Fibroblast of the conjunctiva (primary cell): ENCODE measurements around the gene CALN1.

Experiments used
- DNase-seq: peaks from one replicate; pipeline ENCODE4 v3.0.0-alpha.2; 2010; ENCODE audit warnings: low read depth

Gene CALN1

DNA sequence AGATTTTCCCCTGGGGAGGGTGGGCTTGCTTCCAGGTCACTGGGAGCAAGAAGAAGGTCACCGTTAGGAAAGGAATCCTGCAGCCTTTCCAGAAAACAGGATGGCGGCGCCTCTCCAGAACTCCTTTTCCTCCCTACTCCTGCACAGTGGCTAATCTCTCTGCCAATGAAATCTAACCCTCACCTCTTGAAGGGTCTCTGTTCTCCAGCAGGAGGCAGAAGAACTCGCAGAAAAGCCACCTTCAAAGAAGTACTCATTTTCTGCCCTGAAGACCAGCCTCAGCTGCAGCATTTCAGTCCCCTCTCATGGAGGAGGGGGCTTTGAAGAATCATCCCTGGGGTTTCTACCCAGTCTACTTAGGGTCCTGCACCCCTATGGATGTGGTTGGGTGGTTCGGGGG lies 626.9 kb downstream of the CALN1 start:
- no peak for DNase-seq

- DNase-seq, result no peak
Measured at GRCh38 chr7:71784781-71785180, 627.4 kb downstream of the CALN1 start.

DNA sequence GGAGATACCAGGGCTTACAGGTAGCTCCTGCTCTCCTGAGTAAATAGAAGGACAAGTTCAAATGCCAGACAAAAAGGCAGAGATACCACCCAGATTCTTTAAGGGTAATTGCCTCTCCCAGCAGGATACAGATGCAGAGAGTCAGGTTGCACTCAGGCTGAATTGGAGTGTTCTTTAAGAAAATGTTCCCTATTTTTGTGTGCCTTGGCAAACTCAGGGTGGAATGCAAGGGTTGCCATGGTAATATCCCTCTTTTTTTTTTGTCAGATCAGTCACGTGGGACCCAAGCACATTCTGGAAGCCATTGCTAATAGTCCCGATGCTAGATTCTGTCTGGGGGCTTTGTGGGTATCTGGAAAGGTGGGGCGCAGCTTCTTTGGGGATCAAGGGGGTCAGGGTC lies 628.0 kb downstream of the CALN1 start:
- DNase-seq, result no peak

- no peak for DNase-seq
Measured at GRCh38 chr7:71783779-71784178, 628.4 kb downstream of the CALN1 start.

DNA sequence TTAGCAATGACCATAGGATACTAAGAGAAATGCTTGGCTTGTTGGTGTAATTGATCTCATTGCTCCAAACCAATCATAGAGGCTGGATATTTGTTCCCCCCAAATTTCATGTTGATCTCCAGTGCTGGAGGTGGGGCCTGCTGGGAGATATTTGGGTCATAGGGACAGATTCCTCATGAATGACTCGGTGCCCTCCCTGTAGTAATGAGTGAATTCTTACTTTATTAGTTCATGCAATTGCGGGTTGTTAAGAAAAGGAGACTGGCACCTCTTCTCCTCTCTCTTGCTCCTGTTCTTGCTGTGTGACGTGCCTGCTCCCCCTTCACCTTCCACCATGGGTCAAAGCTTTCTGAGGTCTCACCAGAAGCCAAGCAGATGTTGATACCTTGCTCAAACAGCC lies 630.1 kb downstream of the CALN1 start:
- DNase-seq, result no peak

GRCh38 chr7:71780282-71780681 lies 631.9 kb downstream of the CALN1 start:
- DNase-seq, result no peak

DNA sequence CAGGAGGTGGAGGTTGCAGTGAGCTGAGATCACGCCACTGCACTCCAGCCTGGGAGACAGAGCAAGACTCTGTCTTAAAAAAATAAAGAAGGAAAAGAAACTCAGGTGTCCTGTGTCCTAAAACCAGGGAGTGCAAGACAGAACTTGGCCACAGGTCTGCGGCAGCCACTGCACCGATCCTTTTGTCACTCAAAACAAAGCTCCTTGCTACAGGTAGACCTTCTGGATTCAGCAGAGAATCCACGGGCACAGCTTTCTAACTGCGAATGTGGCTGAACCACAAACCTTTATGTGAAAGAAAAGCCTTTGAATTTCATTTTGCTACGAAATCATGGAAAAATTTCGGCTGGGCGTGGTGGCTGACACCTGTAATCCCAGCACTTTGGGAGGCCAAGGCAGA lies 634.9 kb downstream of the CALN1 start:
- no peak for DNase-seq

DNA sequence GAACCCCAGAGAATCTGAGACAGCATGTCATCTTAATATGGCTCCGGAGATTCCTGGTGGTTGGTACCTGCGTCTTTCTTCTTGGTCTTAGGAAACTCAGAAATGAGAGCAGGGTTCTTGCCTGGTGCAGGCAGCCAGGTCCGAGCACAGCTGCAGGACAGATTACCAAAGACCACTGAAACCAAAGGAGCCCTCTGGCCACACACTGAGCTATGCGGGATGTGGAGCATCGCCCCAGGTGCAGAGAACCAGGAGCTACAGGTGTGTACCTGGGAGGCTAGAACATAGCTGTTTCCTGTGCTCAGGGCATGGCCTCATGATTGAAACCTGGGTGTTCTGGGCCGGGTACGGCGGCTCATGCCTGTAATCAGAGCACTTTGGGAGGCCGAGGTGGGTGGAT lies 635.4 kb downstream of the CALN1 start:
- DNase-seq, result no peak

DNA sequence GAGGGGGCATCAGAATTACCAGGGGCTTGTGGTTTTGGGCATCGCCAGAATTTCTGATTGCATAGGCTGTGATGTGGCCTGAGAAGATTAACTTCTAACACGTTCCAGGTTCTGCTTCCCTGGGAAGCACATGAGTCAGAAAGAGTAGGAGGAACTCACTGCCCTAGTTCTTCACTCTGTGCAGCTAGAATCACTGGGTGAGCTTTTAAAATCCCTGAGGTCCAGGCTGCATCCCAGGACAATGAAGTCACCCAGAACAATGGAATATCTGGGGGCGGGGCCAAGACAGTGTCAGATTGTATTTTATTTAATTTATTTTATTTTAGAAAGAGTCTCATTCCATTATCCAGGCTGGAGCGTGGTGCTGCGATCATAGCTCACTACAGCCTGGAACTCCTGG lies 636.5 kb downstream of the CALN1 start:
- DNase-seq, result no peak

GRCh38 chr7:71772779-71773178 lies 639.4 kb downstream of the CALN1 start:
- no peak for DNase-seq

GRCh38 chr7:71770269-71770907 lies 641.8 kb downstream of the CALN1 start:
- DNase-seq, result no peak

- no peak for DNase-seq
Measured at GRCh38 chr7:71769326-71769725, 642.8 kb downstream of the CALN1 start.

GRCh38 chr7:71768450-71768849 lies 643.7 kb downstream of the CALN1 start:
- DNase-seq, result no peak

DNA sequence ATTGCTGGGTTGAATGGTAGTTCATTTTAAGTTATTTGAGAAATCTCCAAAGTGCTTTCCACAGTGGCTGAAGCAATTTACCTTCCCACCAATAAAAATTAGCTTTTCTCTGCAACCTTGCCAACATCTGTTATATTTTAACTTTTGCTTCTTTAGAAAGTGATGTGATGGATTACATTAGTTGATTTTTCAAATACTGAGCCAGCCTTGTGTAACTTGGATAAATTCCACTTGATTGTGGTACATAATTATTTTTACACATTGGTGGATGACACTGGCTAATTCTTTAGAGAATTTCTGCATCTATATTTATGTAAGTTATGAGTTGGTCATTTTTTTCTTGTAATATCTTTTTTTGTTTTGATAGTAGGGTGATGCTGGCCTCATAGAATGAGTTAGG lies 646.1 kb downstream of the CALN1 start:
- no peak for DNase-seq

- DNase-seq, result no peak
Measured at GRCh38 chr7:71761336-71761735, 650.8 kb downstream of the CALN1 start.

DNA sequence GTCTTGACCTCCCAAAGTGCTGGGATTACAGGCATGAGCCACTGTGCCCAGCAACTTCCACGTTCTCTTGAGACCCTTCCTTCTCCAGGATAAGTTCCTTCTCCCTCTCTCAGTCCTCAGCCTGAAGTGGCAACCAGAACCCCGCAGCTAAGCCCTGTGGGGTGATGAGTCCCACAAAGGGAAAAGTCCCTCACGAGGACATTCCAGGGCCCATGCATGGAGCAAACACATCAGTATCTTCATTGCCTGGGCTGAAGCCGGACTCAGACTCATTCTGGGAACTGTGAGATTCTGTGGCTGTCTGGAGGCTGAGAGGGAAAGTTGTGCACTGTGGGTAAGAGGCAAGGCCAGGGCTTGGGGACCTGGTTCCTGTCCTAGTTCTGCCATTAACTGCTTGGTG lies 657.3 kb downstream of the CALN1 start:
- no peak for DNase-seq

- DNase-seq, result no peak
Measured at GRCh38 chr7:71753956-71754664, 658.0 kb downstream of the CALN1 start.

DNA sequence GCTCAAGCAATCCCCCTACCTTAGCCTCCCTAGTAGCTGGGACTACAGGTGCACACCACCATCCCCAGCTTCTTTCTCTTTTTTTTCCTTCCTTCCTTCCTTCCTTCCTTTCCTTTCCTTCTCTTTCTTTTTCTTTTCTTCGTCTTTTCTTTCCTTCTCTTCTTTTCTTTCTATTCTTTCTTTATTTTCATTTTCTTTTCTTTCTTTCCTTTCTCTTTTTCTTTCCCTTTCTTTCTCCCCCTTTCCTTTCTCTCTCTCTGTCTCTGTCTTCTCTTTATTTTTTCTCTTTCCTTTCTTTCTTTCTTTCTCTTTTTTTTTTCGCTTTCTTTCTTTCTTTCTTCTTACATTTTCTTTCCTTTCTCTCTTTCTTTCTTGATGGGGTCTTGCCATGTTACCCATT lies 658.9 kb downstream of the CALN1 start:
- no peak for DNase-seq

GRCh38 chr7:71752171-71752935 lies 659.8 kb downstream of the CALN1 start:
- no peak for DNase-seq

- DNase-seq, result no peak
Measured at GRCh38 chr7:71750290-71750689, 661.8 kb downstream of the CALN1 start.

DNA sequence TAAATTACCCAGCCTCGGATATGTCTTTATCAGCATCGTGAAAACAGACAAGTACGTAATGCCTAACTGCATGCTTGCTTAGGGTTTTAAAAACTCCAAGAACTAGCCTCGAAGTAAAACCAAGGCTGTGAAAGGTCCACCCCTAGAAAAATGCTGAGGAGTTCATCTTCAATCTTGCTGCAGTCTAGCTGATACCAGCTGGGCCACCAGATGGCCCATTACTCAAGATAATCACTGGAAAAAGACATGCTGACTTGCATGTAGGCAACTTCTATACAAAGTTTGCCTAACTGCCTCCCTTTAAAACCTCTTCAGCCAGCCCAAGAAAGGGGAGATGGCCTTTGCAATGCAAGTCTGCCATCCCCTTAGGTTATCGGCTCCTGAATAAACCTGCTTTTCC lies 666.1 kb downstream of the CALN1 start:
- no peak for DNase-seq

GRCh38 chr7:71740174-71740560 lies 672.0 kb downstream of the CALN1 start:
- no peak for DNase-seq

GRCh38 chr7:71739520-71740173 lies 672.5 kb downstream of the CALN1 start:
- no peak for DNase-seq
